Gastrocnemius medialis (tissue), 4 donors: ENCODE results near the gene ROBO4. TPM values are rescaled to one million over a fixed set of nuclear protein-coding genes. Genes with fewer than 3 reads are reported as not detected.

Source experiments
- ATAC-seq, 2 donors: fragments of 150-250 bp; one replicate each; pipeline ENCODE4 v1.9.1; 2016
- DNase-seq, 2 donors: peaks; one replicate each; pipeline ENCODE4 v3.0.0-alpha.2; 2019
- H3K27ac ChIP-seq, 4 donors: fragments of 200-600 bp; sonication (generic); 1 replicate in 1 of 4; 2 replicates in 3 of 4; pipeline ENCODE4 v1.5.1; 2016 to 2018; ENCODE audit warnings: mild to moderate bottlenecking in 2 of 4, moderate library complexity in 1 of 4
- H3K27me3 ChIP-seq, 3 donors: fragments of 200-600 bp; sonication (generic) in 2 of 3; 1 replicate in 1 of 3; 2 replicates in 2 of 3; pipeline versions ENCODE4 v1.5.1 to v1.6.0; 2016 to 2019; ENCODE audit warnings: mild to moderate bottlenecking in 1 of 3, moderate library complexity in 1 of 3
- H3K36me3 ChIP-seq, 2 donors: fragments of 200-600 bp; sonication (generic) in 1 of 2; one replicate each; pipeline ENCODE4 v1.5.1; 2017 to 2018
- H3K4me1 ChIP-seq, 2 donors: fragments of 200-600 bp; sonication (generic) in 1 of 2; one replicate each; pipeline ENCODE4 v1.5.1; 2016 to 2017; ENCODE audit warnings: mild to moderate bottlenecking in 2 of 2
- H3K4me3 ChIP-seq, 4 donors: fragments of 200-600 bp; sonication (generic) in 3 of 4; 1 replicate in 1 of 4; 2 replicates in 3 of 4; pipeline ENCODE4 v1.5.1; 2016 to 2019; ENCODE audit warnings: mild to moderate bottlenecking in 2 of 4
- H3K9me3 ChIP-seq, 3 donors: fragments of 200-600 bp; sonication (generic) in 2 of 3; 1 replicate in 1 of 3; 2 replicates in 2 of 3; pipeline ENCODE4 v1.5.1; 2016 to 2019
- CTCF ChIP-seq, 5 experiments: fragments of 450-650 bp in 3 of 5; fragments of 200-600 bp in 2 of 5; sonication (generic) in 2 of 5; IDR thresholded peaks in 4 of 5; conservative IDR thresholded peaks in 1 of 5; 1 replicate in 4 of 5; 2 replicates in 1 of 5; pipeline ENCODE4 v1.5.1; 2016 to 2019; ENCODE audit warnings: antibody characterized with exemption in 5 of 5, mild to moderate bottlenecking in 3 of 5, moderate library complexity in 3 of 5
- POLR2A ChIP-seq, 2 donors: fragments of 450-650 bp; IDR thresholded peaks; one replicate each; pipeline ENCODE4 v1.6.1; 2017; ENCODE audit warnings: antibody characterized with exemption in 2 of 2, mild to moderate bottlenecking in 2 of 2, moderate library complexity in 2 of 2
- in situ Hi-C, 4 donors: fragments of 200-750 bp; cut with MboI; loops; one replicate each; pipeline versions ENCODE4 v1.15.0 to v1.8.0; 2017; ENCODE audit warnings: low sequenced_read_pairs in 4 of 4
- intact Hi-C: fragments of 100-400 bp; cut with DNase I; formaldehyde crosslinking; loops from one replicate; pipeline ENCODE4 v1.15.1; 2023; ENCODE audit warnings: low total_unique reads
- total RNA-seq, 4 donors: library from RNA; depleted of rRNA; stranded (reverse); fragments of >200 nt; gene quantifications; one replicate each; pipeline versions ENCODE4 v1.1.0 to v1.2.3, GENCODE V29; 2016

The ROBO4 gene
- total RNA-seq, 4 donors from 2014 or later = 7.6 to 18.7 (median 14.7) TPM

GRCh38 chr11:124835918-124836317 lies 61.7 kb downstream of the ROBO4 start:
- no peak for ATAC-seq
- peaks cover 29 to 33% (median 30%) of the 10 kb centered on the region in 3 donors for H3K27me3 ChIP-seq
- intact Hi-C loops = loop anchor here (2.0 to 5.0 kb wide), 2 partner anchors 35 to 74 kb away; partner anchors contain the start of genes ESAM and MSANTD2
- H3K36me3 ChIP-seq = no peaks in the 10 kb centered on the region
- in situ Hi-C loops = loop anchor here (5.0 to 10.0 kb wide), 4 partner anchors 71 to 171 kb away; partner anchors contain the start of genes SIAE (in 3 of the 4), SPA17 (in 3 of the 4) and ESAM (in 1 of the 4)
- DNase-seq = no peak
- TF ChIP-seq CTCF (IDR thresholded peaks at IDR 0.05 in 4 of 5, conservative IDR thresholded peaks at IDR 0.05 in 1 of 5) = no peak
- no peak for TF ChIP-seq POLR2A (IDR thresholded peaks at IDR 0.05)
- H3K9me3 ChIP-seq = no peaks in the 10 kb centered on the region
- peaks cover 9 to 16% of the 10 kb centered on the region in 2 donors for H3K4me1 ChIP-seq
- H3K4me3 ChIP-seq = peak overlapping the region in 3 of 4 donors; percentile 44 to 58 (median 54)
- no peak overlapping the region for H3K27ac ChIP-seq

- no peak overlapping the region for H3K27ac ChIP-seq
- peaks cover 17 to 21% (median 17%) of the 10 kb centered on the region in 3 donors for H3K27me3 ChIP-seq
- TF ChIP-seq CTCF (IDR thresholded peaks at IDR 0.05 in 4 of 5, conservative IDR thresholded peaks at IDR 0.05 in 1 of 5) = no peak
- TF ChIP-seq POLR2A (IDR thresholded peaks at IDR 0.05) = no peak
- H3K9me3 ChIP-seq = no peaks in the 10 kb centered on the region
- no peaks in the 10 kb centered on the region for H3K36me3 ChIP-seq
- no peak overlapping the region for H3K4me3 ChIP-seq
- ATAC-seq = no peak
- no peak for DNase-seq
- in situ Hi-C loops = loop anchor here (5.0 to 10.0 kb wide), 4 partner anchors 70 to 170 kb away; partner anchors contain the start of genes SIAE (in 3 of the 4), SPA17 (in 3 of the 4) and ESAM (in 1 of the 4)
- peaks cover 7 to 13% of the 10 kb centered on the region in 2 donors for H3K4me1 ChIP-seq
- intact Hi-C loops = loop anchor here (5.0 kb wide), 1 partner anchor 72 kb away; the partner anchor contains the start of gene ESAM
Measured at GRCh38 chr11:124834526-124835180, 63.0 kb downstream of the ROBO4 start.

Other genes with a start within 250 kb of the ROBO4 start
- gene SIAE, start 224.1 kb downstream of the ROBO4 start, total RNA-seq = 10 to 100 TPM in 2 of 4 donors, 1 to 10 TPM in 2; 8.2 to 12.7 (median 10.1) TPM
- 1 to 10 TPM in 1 of 4 donors, under 1 TPM in 2, not detected in 1; 0.38 to 2.0 (median 0.44) TPM for gene SPA17, start 224.0 kb downstream of the ROBO4 start, total RNA-seq
- under 1 TPM in 2 of 4 donors, not detected in 2; 0.51 to 0.52 TPM for gene NRGN, start 157.9 kb downstream of the ROBO4 start, total RNA-seq
- gene VSIG2, start 145.6 kb downstream of the ROBO4 start, total RNA-seq = under 1 TPM in 2 of 4 donors, not detected in 2; 0.29 to 0.46 TPM
- 10 to 100 TPM; 20.0 to 30.1 (median 27.5) TPM for gene ESAM, start 135.6 kb downstream of the ROBO4 start, total RNA-seq
- gene MSANTD2, start 97.5 kb downstream of the ROBO4 start, total RNA-seq = 1 to 10 TPM; 3.3 to 5.1 (median 3.8) TPM
- 1 to 10 TPM in 2 of 4 donors, under 1 TPM in 2; 0.35 to 3.7 (median 1.3) TPM for gene ROBO3, start 32.4 kb downstream of the ROBO4 start, total RNA-seq
- not detected for gene HEPN1, start 21.4 kb upstream of the ROBO4 start, total RNA-seq
- gene HEPACAM, start 38.2 kb upstream of the ROBO4 start, total RNA-seq = under 1 TPM in 2 of 4 donors, not detected in 2; 0.40 to 0.70 TPM
- gene CCDC15, start 56.3 kb upstream of the ROBO4 start, total RNA-seq = under 1 TPM in 2 of 4 donors, not detected in 2; 0.10 to 0.16 TPM
- gene SLC37A2, start 165.4 kb upstream of the ROBO4 start, total RNA-seq = 1 to 10 TPM in 3 of 4 donors, under 1 TPM in 1; 0.75 to 2.1 (median 1.5) TPM
- 10 to 100 TPM in 1 of 4 donors, 1 to 10 TPM in 3; 6.3 to 11.2 (median 9.4) TPM for gene TMEM218, start 213.8 kb upstream of the ROBO4 start, total RNA-seq